SK-N-SH (cell line): ENCODE results near the gene EBF3. TPM values are rescaled to one million over a fixed set of nuclear protein-coding genes. Genes with fewer than 3 reads are reported as not detected.

Experiments
- CTCF ChIA-PET: fragments of 300-600, 350-600 bp; formaldehyde crosslinking; extraction: SDS; loops from one replicate; lab custom pipeline; 2021; lab: Yijun Ruan, JAX
- POLR2A ChIA-PET: fragments of 350-600 bp; sonication (Branson Sonifier 250); formaldehyde crosslinking; extraction: SDS; loops from one replicate; lab custom pipeline; 2020; ENCODE audit warnings: antibody characterized with exemption, inconsistent platforms; lab: Yijun Ruan, JAX
- DNase-seq: peaks from one replicate; pipeline ENCODE4 v3.0.0; 2012
- H2AFZ ChIP-seq: fragments of 200-600 bp; sonication (generic); 2 replicates; pipeline ENCODE4 v1.8.1; 2016; ENCODE audit warnings: antibody characterized with exemption, mild to moderate bottlenecking, low read depth
- H3F3A ChIP-seq: fragments of 200-600 bp; sonication (generic); replicated peaks from 2 replicates; pipeline ENCODE3; 2016; ENCODE audit warnings: antibody characterized with exemption, mild to moderate bottlenecking; ENCODE audit not compliant: insufficient read depth
- H3K27ac ChIP-seq, 2 experiments: fragments of 200-500 bp in 1 of 2; fragments of 200-600 bp in 1 of 2; sonication (Bioruptor generic) in 1 of 2; sonication (generic), shearing (Covaris generic) in 1 of 2; 2 replicates each; pipeline versions ENCODE4 v1.5.1 to v1.6.1; 2014 to 2016; ENCODE audit warnings: low read depth in 2 of 2, inconsistent platforms in 1 of 2, low read length in 1 of 2, mild to moderate bottlenecking in 1 of 2, mixed read lengths in 1 of 2
- H3K27me3 ChIP-seq: fragments of 200-600 bp; sonication (generic), shearing (Covaris generic); 2 replicates; pipeline ENCODE4 v1.6.1; 2016; ENCODE audit warnings: mixed run types; ENCODE audit not compliant: insufficient read depth
- H3K36me3 ChIP-seq, 2 experiments: fragments of 200-500 bp in 1 of 2; fragments of 200-600 bp in 1 of 2; sonication (Bioruptor generic) in 1 of 2; sonication (generic) in 1 of 2; replicated peaks in 1 of 2; 2 replicates each; pipeline versions ENCODE3 to v1.5.1; 2014 to 2016; ENCODE audit warnings: low read length in 1 of 2, mild to moderate bottlenecking in 1 of 2; ENCODE audit not compliant: insufficient read depth in 2 of 2, control insufficient read depth in 1 of 2
- H3K4me1 ChIP-seq, 2 experiments: fragments of 200-500 bp in 1 of 2; fragments of 200-600 bp in 1 of 2; sonication (Bioruptor generic) in 1 of 2; sonication (generic), shearing (Covaris generic) in 1 of 2; 2 replicates each; pipeline versions ENCODE4 v1.5.1 to v1.6.1; 2014 to 2016; ENCODE audit warnings: low read depth in 1 of 2, low read length in 1 of 2, mixed run types in 1 of 2; ENCODE audit not compliant: insufficient read depth in 2 of 2, control insufficient read depth in 1 of 2
- H3K4me2 ChIP-seq: fragments of 200-600 bp; sonication (generic), shearing (Covaris generic); 2 replicates; pipeline ENCODE4 v1.6.1; 2017; ENCODE audit warnings: mixed run types
- H3K4me3 ChIP-seq, 2 experiments: fragments of 200-500 bp in 1 of 2; fragments of 200-600 bp in 1 of 2; sonication (Bioruptor generic) in 1 of 2; sonication (generic), shearing (Covaris generic) in 1 of 2; 2 replicates each; pipeline versions ENCODE4 v1.5.1 to v1.8.1; 2014 to 2016; ENCODE audit warnings: low read depth in 2 of 2, inconsistent platforms in 1 of 2, low read length in 1 of 2, mild to moderate bottlenecking in 1 of 2, mixed read lengths in 1 of 2, moderate library complexity in 1 of 2
- H3K79me2 ChIP-seq: fragments of 200-600 bp; sonication (generic); 2 replicates; pipeline ENCODE4 v1.8.1; 2017; ENCODE audit warnings: mild to moderate bottlenecking; ENCODE audit not compliant: insufficient read depth
- H3K9ac ChIP-seq: fragments of 200-600 bp; sonication (generic); 2 replicates; pipeline ENCODE4 v1.6.1; 2017; ENCODE audit warnings: mixed run types
- H3K9me2 ChIP-seq: fragments of 200-600 bp; sonication (generic); 2 replicates; pipeline ENCODE4 v1.6.1; 2017; ENCODE audit warnings: mixed run types
- H3K9me3 ChIP-seq: fragments of 200-600 bp; sonication (generic); 2 replicates; pipeline ENCODE4 v1.6.1; 2017; ENCODE audit warnings: mixed run types, mild to moderate bottlenecking, moderate library complexity
- H4K20me1 ChIP-seq: fragments of 200-600 bp; sonication (generic); 2 replicates; pipeline ENCODE4 v1.6.1; 2017; ENCODE audit warnings: mild to moderate bottlenecking, mixed run types; ENCODE audit not compliant: insufficient read depth
- RXRA ChIP-seq: IDR thresholded peaks from 2 replicates; pipeline ENCODE4 v1.4.0; 2012; ENCODE audit warnings: low read depth, mild to moderate bottlenecking, borderline replicate concordance
- SIN3A ChIP-seq: IDR thresholded peaks from 2 replicates; pipeline ENCODE4 v1.6.1; 2012; ENCODE audit warnings: low read depth, mild to moderate bottlenecking, low read length, moderate library complexity, borderline replicate concordance
- SMC3 ChIP-seq: IDR thresholded peaks from 2 replicates; pipeline ENCODE4 v1.6.1; 2012; ENCODE audit warnings: low read depth, low read length, improper control_type of control experiment
- YY1 ChIP-seq: IDR thresholded peaks from 2 replicates; pipeline ENCODE4 v1.4.0; 2012; ENCODE audit warnings: low read depth, mild to moderate bottlenecking
- WGBS: methylation state at CpG from one replicate; pipeline ENCODE4 v1.1.6; 2017; ENCODE audit warnings: low lambda C conversion rate; 5-methylcytosine and 5-hydroxymethylcytosine counted together
- polyA plus RNA-seq, 3 experiments: library from polyadenylated mRNA; depleted of rRNA; stranded (reverse); fragments of >200 nt; gene quantifications; 2 replicates each; pipeline ENCODE4 v1.2.3, GENCODE V29; 2012
- TF ChIP-seq, protein P1 (sequence below): IDR thresholded peaks from 2 replicates; pipeline ENCODE4; 2012
- TF ChIP-seq, protein P2 (sequence below): IDR thresholded peaks from 2 replicates; pipeline ENCODE4 v1.4.0; 2012; ENCODE audit warnings: low read depth, borderline replicate concordance
- TF ChIP-seq, protein P3 (sequence below): IDR thresholded peaks from 2 replicates; pipeline ENCODE4 v1.4.0; 2012; ENCODE audit warnings: low read depth

The EBF3 gene
- polyA plus RNA-seq, 1 of the 3 experiments (the other 2 are of a cell fraction): not detected

DNA sequence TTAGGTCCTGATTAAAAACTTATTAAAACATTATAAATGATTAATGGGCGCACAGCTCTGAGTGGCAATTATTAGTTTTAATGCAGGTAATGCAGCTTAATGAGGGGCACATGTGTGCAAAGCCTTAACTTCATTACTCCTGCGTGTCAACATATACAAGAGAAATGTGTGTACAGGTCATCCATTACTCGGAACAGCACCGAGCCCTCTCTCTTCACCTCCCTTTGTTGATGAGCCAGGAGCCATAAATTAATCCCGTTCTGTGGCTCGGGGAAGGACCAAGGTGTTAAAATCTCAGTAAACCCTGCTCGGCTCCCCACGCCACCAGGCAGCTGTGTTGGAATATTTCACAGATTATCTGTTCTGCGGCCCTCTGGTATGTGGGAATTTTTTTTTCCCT is 77.8 kb downstream of the EBF3 start:
- no peak overlapping the region for H2AFZ ChIP-seq
- CTCF ChIA-PET: interaction anchor here (0.6 to 0.8 kb wide), 3 partner anchors 10 to 85 kb away, joined by 3 to 4 read pairs (median 3); no protein-coding TSS in a partner anchor

DNA sequence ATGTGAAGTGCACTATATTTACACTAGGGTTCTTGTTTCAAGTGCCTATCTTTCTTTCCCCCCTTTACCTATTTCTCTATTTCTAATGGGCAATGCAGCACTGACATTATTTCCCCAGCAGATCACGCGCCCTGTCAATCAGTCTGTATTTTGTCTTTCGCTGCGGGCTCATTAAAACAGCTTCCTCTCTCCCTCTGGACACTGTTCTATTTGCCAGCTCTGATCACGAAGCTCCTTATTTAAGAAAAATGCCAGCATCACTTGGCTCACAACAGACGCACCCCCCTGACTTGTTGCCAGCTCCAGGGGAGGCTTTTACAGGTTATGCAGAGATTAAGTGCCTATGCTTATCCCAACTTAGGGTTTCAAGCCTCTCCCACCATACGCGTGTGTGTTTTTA is 78.5 kb downstream of the EBF3 start:
- Histone ChIP-seq H3K9me2 (no peaks in the 10 kb centered on the region), H3K4me3 (no peak overlapping the region)
- POLR2A ChIA-PET: no interaction called here
- CTCF ChIA-PET: interaction anchor here (0.8 kb wide), 1 partner anchor 86 kb away, joined by 4 read pairs; no protein-coding TSS in a partner anchor
- TF ChIP-seq, protein P1, sequence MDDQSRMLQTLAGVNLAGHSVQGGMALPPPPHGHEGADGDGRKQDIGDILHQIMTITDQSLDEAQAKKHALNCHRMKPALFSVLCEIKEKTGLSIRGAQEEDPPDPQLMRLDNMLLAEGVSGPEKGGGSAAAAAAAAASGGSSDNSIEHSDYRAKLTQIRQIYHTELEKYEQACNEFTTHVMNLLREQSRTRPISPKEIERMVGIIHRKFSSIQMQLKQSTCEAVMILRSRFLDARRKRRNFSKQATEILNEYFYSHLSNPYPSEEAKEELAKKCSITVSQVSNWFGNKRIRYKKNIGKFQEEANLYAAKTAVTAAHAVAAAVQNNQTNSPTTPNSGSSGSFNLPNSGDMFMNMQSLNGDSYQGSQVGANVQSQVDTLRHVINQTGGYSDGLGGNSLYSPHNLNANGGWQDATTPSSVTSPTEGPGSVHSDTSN: no peak
- TF ChIP-seq, protein P2, sequence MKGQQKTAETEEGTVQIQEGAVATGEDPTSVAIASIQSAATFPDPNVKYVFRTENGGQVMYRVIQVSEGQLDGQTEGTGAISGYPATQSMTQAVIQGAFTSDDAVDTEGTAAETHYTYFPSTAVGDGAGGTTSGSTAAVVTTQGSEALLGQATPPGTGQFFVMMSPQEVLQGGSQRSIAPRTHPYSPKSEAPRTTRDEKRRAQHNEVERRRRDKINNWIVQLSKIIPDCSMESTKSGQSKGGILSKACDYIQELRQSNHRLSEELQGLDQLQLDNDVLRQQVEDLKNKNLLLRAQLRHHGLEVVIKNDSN: no peak
- TF ChIP-seq, all 33 proteins: peak for 0
- Histone ChIP-seq H3K9ac (no peak overlapping the region), H3K79me2 (no peaks in the 10 kb centered on the region), H3F3A (no peaks in the 10 kb centered on the region), H3K27ac (no peak overlapping the region), H3K4me1 (no peaks in the 10 kb centered on the region; a peak in 1 of 4 replicates), H4K20me1 (no peaks in the 10 kb centered on the region), H3K27me3 (no peaks in the 10 kb centered on the region), H3K4me2 (no peak overlapping the region), H3K9me3 (no peaks in the 10 kb centered on the region), H3K36me3 (no peaks in the 10 kb centered on the region), H2AFZ (no peak overlapping the region)
- WGBS: 63% methylated on average over 8 of the region's 8 CpGs
- DNase-seq: no peak

More for the DNA sequence above, 77.8 kb downstream of the EBF3 start:
- H3K79me2 ChIP-seq: no peaks in the 10 kb centered on the region
- POLR2A ChIA-PET: no interaction called here
- H4K20me1 ChIP-seq: no peaks in the 10 kb centered on the region
- H3K9me3 ChIP-seq: no peaks in the 10 kb centered on the region
- no peak overlapping the region for H3K27ac ChIP-seq
- H3K4me1 ChIP-seq: no peaks in the 10 kb centered on the region; a peak in 1 of 4 replicates
- no peak for DNase-seq
- H3K4me3 ChIP-seq: no peak overlapping the region
- H3K36me3 ChIP-seq: no peaks in the 10 kb centered on the region
- no peaks in the 10 kb centered on the region for H3K27me3 ChIP-seq
- no peaks in the 10 kb centered on the region for H3K9me2 ChIP-seq
- no peak overlapping the region for H3K4me2 ChIP-seq
- H3K9ac ChIP-seq: no peak overlapping the region
- WGBS: 49% methylated on average over 9 of the region's 9 CpGs
- TF ChIP-seq SIN3A: no peak
- TF ChIP-seq SMC3: no peak
- TF ChIP-seq RXRA: no peak
- TF ChIP-seq, protein P3, sequence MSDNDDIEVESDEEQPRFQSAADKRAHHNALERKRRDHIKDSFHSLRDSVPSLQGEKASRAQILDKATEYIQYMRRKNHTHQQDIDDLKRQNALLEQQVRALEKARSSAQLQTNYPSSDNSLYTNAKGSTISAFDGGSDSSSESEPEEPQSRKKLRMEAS: no peak
- TF ChIP-seq, protein P1: no peak
- TF ChIP-seq YY1: no peak
- H3F3A ChIP-seq: no peaks in the 10 kb centered on the region
